ENCODE measurements around the gene PACS1.

- no peak for TF ChIP-seq FOSL2 (IDR thresholded peaks at IDR 0.05; ENCODE audit: borderline replicate concordance, low read depth)
- TF ChIP-seq CTCF (IDR thresholded peaks at IDR 0.05) = no peak
- no peak for TF ChIP-seq JUND (IDR thresholded peaks at IDR 0.05)
- TF ChIP-seq FOXM1 (IDR thresholded peaks at IDR 0.05; ENCODE audit: low read depth) = no peak
- TF ChIP-seq EZH2phosphoT487 (IDR thresholded peaks at IDR 0.05; ENCODE audit: borderline replicate concordance, low read depth) = no peak
- no peak for TF ChIP-seq RFX5 (IDR thresholded peaks at IDR 0.05; ENCODE audit: low read length)
- TF ChIP-seq TAF1 (IDR thresholded peaks at IDR 0.05; ENCODE audit: borderline replicate concordance, low read depth, low read length) = no peak
- no peak for TF ChIP-seq POLR2AphosphoS5 (IDR thresholded peaks at IDR 0.05; ENCODE audit: low read depth, low read length)
- no peak for TF ChIP-seq RXRA (IDR thresholded peaks at IDR 0.05; ENCODE audit: borderline replicate concordance, low read depth)
- no peak for TF ChIP-seq RAD21 (IDR thresholded peaks at IDR 0.05; ENCODE audit: low read length)
- no peak for TF ChIP-seq EP300 (IDR thresholded peaks at IDR 0.05; ENCODE audit: borderline replicate concordance in 1 of 2, low read depth in 1 of 2, low read length in 1 of 2)
- no peak for TF ChIP-seq RCOR1 (IDR thresholded peaks at IDR 0.05; ENCODE audit: low read length)
- no peak for TF ChIP-seq CHD2 (IDR thresholded peaks at IDR 0.05; ENCODE audit: low read length, partially characterized antibody)
Measured at GRCh38 chr11:66184728-66185127, 114.7 kb downstream of the PACS1 start.

Data from SK-N-SH (cell line).